Peyer's patch (tissue), 4 donors: ENCODE results near the gene ATG13.

Source experiments
- POLR2A ChIP-seq, 2 donors: fragments of 450-650 bp; IDR thresholded peaks; one replicate each; pipeline ENCODE4 v1.5.1; 2017; ENCODE audit warnings: antibody characterized with exemption in 2 of 2, mild to moderate bottlenecking in 2 of 2, moderate library complexity in 2 of 2
- TF ChIP-seq, protein P1 (sequence below), 6 experiments: fragments of 450-650 bp in 4 of 6; fragments of 200-600 bp in 2 of 6; sonication (generic) in 1 of 6; IDR thresholded peaks; one replicate each; pipeline ENCODE4 v1.5.1; 2017 to 2019; ENCODE audit warnings: antibody characterized with exemption in 6 of 6, mild to moderate bottlenecking in 3 of 6, moderate library complexity in 1 of 6

DNA sequence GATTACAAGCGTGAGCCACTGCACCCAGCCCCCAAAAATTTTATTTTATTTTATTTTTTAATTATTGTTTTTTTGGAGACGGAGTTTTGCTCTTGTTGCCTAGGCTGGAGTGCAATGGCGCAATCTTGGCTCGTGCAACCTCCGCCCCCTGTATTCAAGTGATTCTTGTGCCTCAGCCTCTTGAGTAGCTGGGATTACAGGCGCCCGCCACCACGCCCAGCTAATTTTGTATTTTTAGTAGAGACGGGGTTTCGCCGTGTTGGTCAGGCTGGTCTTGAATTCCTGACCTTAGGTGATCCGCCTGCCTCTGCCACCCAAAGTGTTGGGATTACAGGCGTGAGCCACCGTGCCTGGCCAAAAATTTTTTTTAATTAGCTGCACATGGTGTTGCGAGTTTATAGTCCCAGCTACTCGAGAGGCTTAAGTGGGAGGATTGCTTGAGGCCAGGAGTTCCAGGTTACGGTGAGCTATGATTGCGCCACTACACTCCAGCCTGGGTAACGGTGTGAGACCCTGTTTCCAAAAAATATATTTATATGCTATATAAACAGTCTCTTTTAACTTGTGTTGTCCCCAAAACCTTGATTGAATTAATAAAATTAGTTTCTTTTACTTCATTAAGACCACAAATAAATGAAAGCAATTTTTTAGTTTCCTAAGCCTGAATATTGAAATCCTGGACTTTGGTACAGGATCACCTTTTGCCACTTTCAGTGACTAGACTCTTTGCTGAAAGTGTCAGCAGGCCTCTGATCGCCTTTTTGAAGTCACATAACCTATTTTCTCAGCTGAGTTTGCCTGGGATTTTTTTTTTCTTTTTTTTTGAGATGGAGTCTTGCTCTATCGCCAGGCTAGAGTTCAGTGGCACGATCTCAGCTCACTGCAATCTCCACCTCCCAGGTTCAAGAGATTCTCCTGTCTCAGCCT lies 16.2 kb downstream of the ATG13 start:
- TF ChIP-seq, protein P1, sequence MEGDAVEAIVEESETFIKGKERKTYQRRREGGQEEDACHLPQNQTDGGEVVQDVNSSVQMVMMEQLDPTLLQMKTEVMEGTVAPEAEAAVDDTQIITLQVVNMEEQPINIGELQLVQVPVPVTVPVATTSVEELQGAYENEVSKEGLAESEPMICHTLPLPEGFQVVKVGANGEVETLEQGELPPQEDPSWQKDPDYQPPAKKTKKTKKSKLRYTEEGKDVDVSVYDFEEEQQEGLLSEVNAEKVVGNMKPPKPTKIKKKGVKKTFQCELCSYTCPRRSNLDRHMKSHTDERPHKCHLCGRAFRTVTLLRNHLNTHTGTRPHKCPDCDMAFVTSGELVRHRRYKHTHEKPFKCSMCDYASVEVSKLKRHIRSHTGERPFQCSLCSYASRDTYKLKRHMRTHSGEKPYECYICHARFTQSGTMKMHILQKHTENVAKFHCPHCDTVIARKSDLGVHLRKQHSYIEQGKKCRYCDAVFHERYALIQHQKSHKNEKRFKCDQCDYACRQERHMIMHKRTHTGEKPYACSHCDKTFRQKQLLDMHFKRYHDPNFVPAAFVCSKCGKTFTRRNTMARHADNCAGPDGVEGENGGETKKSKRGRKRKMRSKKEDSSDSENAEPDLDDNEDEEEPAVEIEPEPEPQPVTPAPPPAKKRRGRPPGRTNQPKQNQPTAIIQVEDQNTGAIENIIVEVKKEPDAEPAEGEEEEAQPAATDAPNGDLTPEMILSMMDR (IDR thresholded peaks at IDR 0.05), result no peak
- no peak for TF ChIP-seq POLR2A (IDR thresholded peaks at IDR 0.05)
